ENCODE results near the gene ARG1.

ARG1 gene

DNA sequence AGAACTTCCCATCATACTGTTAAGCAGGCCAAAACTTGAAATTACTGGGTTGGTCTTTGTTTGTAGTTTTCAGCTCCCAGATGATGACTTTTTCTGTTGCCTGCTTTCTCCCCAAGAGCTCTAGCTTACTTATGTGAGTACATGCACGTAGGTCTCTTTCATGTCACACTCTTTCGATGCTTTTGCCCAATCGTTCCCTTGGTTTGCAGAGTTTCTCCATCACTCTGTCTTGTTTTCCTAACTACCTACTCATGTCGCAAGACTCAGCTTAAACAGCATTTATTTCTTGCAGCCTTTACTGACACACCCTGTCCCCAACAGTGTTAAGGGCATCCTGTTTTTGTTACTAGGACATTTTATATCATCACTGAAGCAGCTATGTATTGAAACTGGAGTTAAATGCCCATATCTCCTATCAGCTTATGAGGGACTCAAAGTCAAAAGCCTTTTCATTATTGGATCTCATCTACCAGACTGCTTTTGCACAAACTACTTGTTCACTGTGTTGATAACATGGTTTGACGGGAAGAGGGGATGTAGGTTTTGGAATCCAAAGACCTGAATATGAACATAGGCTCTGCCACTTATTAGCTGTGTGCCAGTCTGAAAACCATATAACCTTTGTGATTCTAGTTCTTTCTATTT is 2.9 kb downstream of the ARG1 start:
- Histone ChIP-seq H3K9me3 (replicated peaks in 1 of 2; ENCODE audit: control insufficient read depth in 2 of 2, insufficient read depth in 1 of 2, low read depth in 1 of 2, low read length in 2 of 2) (no peaks in the 10 kb centered on the region), H4K91ac (ENCODE audit: low read depth, low read length, poor library complexity) (no peak overlapping the region), H3K4me2 (ENCODE audit: insufficient read depth, low read length, poor library complexity, severe bottlenecking) (no peak overlapping the region), H3K18ac (ENCODE audit: low read length) (no peak overlapping the region), H3K4ac (ENCODE audit: low read length) (no peak overlapping the region), H2AFZ (ENCODE audit: low read length) (no peak overlapping the region), H2BK15ac (ENCODE audit: low read length) (no peak overlapping the region), H2AK5ac (ENCODE audit: low read depth, low read length) (no peak overlapping the region), H2BK5ac (ENCODE audit: low read length) (no peak overlapping the region), H3K27me3 (ENCODE audit: control insufficient read depth in 3 of 3, insufficient read depth in 3 of 3, low read depth in 1 of 3, low read length in 3 of 3) (no peaks in the 10 kb centered on the region), H3K36me3 (replicated peaks in 1 of 2; ENCODE audit: control insufficient read depth in 2 of 2, insufficient read depth in 2 of 2, low read length in 2 of 2) (peaks cover 0 to 20% of the 10 kb centered on the region in 2 donors), H4K8ac (ENCODE audit: low read depth, low read length) (no peak overlapping the region), H3K9ac (ENCODE audit: low read depth, low read length, poor library complexity) (no peak overlapping the region), H3K27ac (replicated peaks; ENCODE audit: low read length) (no peak overlapping the region), H2BK120ac (ENCODE audit: low read depth, low read length) (no peak overlapping the region), H3K4me1 (ENCODE audit: control insufficient read depth in 2 of 2, insufficient read depth in 1 of 2, low read depth in 1 of 2, low read length in 2 of 2) (no peaks in the 10 kb centered on the region), H3K14ac (ENCODE audit: low read length) (no peak overlapping the region), H3K23ac (ENCODE audit: low read depth, low read length, poor library complexity) (no peak overlapping the region), H3K79me1 (ENCODE audit: low read depth, low read length) (no peaks in the 10 kb centered on the region), H2BK12ac (ENCODE audit: low read length) (no peak overlapping the region), H3K4me3 (ENCODE audit: low read length in 2 of 2) (no peak overlapping the region)
- WGBS, 2 donors (ENCODE audit: extremely low coverage in 2 of 2, insufficient read length in 2 of 2, insufficient replicate concordance in 1 of 2), result no CpG with 5 or more reads among the region's 5 CpGs
- DNase-seq (ENCODE audit: low spot score), result no peak

DNA sequence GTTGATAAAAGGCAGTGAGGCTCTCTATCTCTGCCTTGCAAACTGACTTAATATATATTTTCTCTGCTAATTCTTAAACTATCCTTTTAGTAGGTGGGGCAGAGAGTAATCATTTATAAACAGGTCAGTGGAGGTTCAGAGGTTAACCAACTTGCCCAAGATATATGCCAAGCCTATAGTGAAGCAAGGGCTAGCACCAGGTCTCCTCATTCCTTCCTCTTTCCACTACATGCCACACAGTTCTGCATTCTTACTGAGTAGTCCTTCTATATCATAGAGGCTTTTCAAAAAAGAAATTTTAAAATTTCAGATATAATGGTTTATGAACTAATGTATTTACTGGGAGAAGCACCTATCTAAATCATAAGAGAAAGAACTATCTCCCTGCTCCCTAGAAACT is 8.5 kb downstream of the ARG1 start:
- no peak overlapping the region for H3K4me2 ChIP-seq (ENCODE audit: insufficient read depth, low read length, poor library complexity, severe bottlenecking)
- no peak overlapping the region for H2AFZ ChIP-seq (ENCODE audit: low read length)
- no peak overlapping the region for H4K91ac ChIP-seq (ENCODE audit: low read depth, low read length, poor library complexity)
- H3K9ac ChIP-seq (ENCODE audit: low read depth, low read length, poor library complexity), result no peak overlapping the region
- no peak overlapping the region for H2BK5ac ChIP-seq (ENCODE audit: low read length)
- H3K9me3 ChIP-seq (replicated peaks in 1 of 2; ENCODE audit: control insufficient read depth in 2 of 2, insufficient read depth in 1 of 2, low read depth in 1 of 2, low read length in 2 of 2), result no peaks in the 10 kb centered on the region
- no peaks in the 10 kb centered on the region for H3K79me1 ChIP-seq (ENCODE audit: low read depth, low read length)
- no peak overlapping the region for H2BK15ac ChIP-seq (ENCODE audit: low read length)
- H2BK120ac ChIP-seq (ENCODE audit: low read depth, low read length), result no peak overlapping the region
- peaks cover 5 to 76% of the 10 kb centered on the region in 2 donors for H3K36me3 ChIP-seq (replicated peaks in 1 of 2; ENCODE audit: control insufficient read depth in 2 of 2, insufficient read depth in 2 of 2, low read length in 2 of 2)
- H4K8ac ChIP-seq (ENCODE audit: low read depth, low read length), result no peak overlapping the region
- no peak overlapping the region for H3K4me3 ChIP-seq (ENCODE audit: low read length in 2 of 2)
- H2BK12ac ChIP-seq (ENCODE audit: low read length), result no peak overlapping the region
- no peaks in the 10 kb centered on the region for H3K4me1 ChIP-seq (ENCODE audit: control insufficient read depth in 2 of 2, insufficient read depth in 1 of 2, low read depth in 1 of 2, low read length in 2 of 2)
- H3K23ac ChIP-seq (ENCODE audit: low read depth, low read length, poor library complexity), result no peak overlapping the region
- H2AK5ac ChIP-seq (ENCODE audit: low read depth, low read length), result no peak overlapping the region
- no peak overlapping the region for H3K14ac ChIP-seq (ENCODE audit: low read length)
- H3K27me3 ChIP-seq (ENCODE audit: control insufficient read depth in 3 of 3, insufficient read depth in 3 of 3, low read depth in 1 of 3, low read length in 3 of 3), result no peaks in the 10 kb centered on the region
- no peak overlapping the region for H3K18ac ChIP-seq (ENCODE audit: low read length)
- no peak for DNase-seq (ENCODE audit: low spot score)
- H3K4ac ChIP-seq (ENCODE audit: low read length), result no peak overlapping the region
- no peak overlapping the region for H3K27ac ChIP-seq (replicated peaks; ENCODE audit: low read length)

DNA sequence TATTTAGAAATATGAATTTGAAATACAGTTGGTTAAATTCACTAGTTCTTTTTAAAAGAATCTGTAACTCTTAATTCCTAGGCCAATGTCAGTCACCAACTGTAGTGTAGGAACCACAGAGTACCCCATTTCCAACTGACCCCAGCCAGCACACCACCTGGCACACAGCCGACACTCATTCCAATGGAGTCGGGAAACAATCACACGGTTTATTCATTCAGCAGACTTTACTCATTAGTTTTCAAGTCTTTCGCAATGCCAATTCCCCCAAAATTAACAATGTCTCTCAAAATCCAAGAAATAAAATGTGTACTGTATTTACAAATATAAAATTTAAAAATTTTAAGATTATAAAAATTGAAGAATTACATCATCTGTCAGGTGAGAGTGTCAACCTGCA is 13.5 kb downstream of the ARG1 start:
- Histone ChIP-seq H2BK15ac (ENCODE audit: low read length) (no peak overlapping the region), H3K79me1 (ENCODE audit: low read depth, low read length) (no peaks in the 10 kb centered on the region), H3K27me3 (ENCODE audit: control insufficient read depth in 3 of 3, insufficient read depth in 3 of 3, low read depth in 1 of 3, low read length in 3 of 3) (no peaks in the 10 kb centered on the region), H2BK120ac (ENCODE audit: low read depth, low read length) (no peak overlapping the region), H3K4me2 (ENCODE audit: insufficient read depth, low read length, poor library complexity, severe bottlenecking) (no peak overlapping the region), H3K9me3 (replicated peaks in 1 of 2; ENCODE audit: control insufficient read depth in 2 of 2, insufficient read depth in 1 of 2, low read depth in 1 of 2, low read length in 2 of 2) (no peaks in the 10 kb centered on the region), H3K4ac (ENCODE audit: low read length) (no peak overlapping the region), H3K27ac (replicated peaks; ENCODE audit: low read length) (no peak overlapping the region), H2AFZ (ENCODE audit: low read length) (no peak overlapping the region), H3K4me1 (ENCODE audit: control insufficient read depth in 2 of 2, insufficient read depth in 1 of 2, low read depth in 1 of 2, low read length in 2 of 2) (no peaks in the 10 kb centered on the region), H2AK5ac (ENCODE audit: low read depth, low read length) (no peak overlapping the region), H4K91ac (ENCODE audit: low read depth, low read length, poor library complexity) (no peak overlapping the region), H4K8ac (ENCODE audit: low read depth, low read length) (no peak overlapping the region), H3K9ac (ENCODE audit: low read depth, low read length, poor library complexity) (no peak overlapping the region), H3K18ac (ENCODE audit: low read length) (no peak overlapping the region), H3K14ac (ENCODE audit: low read length) (no peak overlapping the region), H3K4me3 (ENCODE audit: low read length in 2 of 2) (no peak overlapping the region), H3K36me3 (replicated peaks in 1 of 2; ENCODE audit: control insufficient read depth in 2 of 2, insufficient read depth in 2 of 2, low read length in 2 of 2) (peaks cover 7 to 100% of the 10 kb centered on the region in 2 donors), H2BK5ac (ENCODE audit: low read length) (no peak overlapping the region), H2BK12ac (ENCODE audit: low read length) (no peak overlapping the region), H3K23ac (ENCODE audit: low read depth, low read length, poor library complexity) (no peak overlapping the region)
- no CpG with 5 or more reads among the region's 4 CpGs for WGBS, 2 donors (ENCODE audit: extremely low coverage in 2 of 2, insufficient read length in 2 of 2, insufficient replicate concordance in 1 of 2)
- no peak for DNase-seq (ENCODE audit: low spot score)

DNA sequence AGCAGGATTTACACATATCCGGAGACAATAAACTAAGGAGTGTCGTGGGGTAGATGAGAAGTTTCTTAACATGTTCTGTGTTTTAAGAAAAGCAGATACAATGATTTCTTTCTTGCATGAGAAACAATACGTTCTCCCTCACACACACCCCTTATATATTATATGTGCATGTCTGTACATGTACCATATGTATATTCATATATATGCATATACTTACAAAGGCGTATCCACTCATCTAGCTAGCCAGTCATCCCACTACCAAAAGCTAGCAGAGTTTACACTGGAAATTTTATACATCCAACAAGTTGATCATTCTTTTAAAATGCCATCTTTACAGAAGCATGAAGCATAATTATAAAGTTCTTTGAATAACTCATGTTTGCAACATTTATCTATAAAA is 14.9 kb downstream of the ARG1 start:
- DNase-seq (ENCODE audit: low spot score), result no peak
- Histone ChIP-seq H3K9ac (ENCODE audit: low read depth, low read length, poor library complexity) (no peak overlapping the region), H3K14ac (ENCODE audit: low read length) (no peak overlapping the region), H3K4me1 (ENCODE audit: control insufficient read depth in 2 of 2, insufficient read depth in 1 of 2, low read depth in 1 of 2, low read length in 2 of 2) (no peaks in the 10 kb centered on the region), H4K91ac (ENCODE audit: low read depth, low read length, poor library complexity) (no peak overlapping the region), H3K36me3 (replicated peaks in 1 of 2; ENCODE audit: control insufficient read depth in 2 of 2, insufficient read depth in 2 of 2, low read length in 2 of 2) (peaks cover 11 to 100% of the 10 kb centered on the region in 2 donors), H3K9me3 (replicated peaks in 1 of 2; ENCODE audit: control insufficient read depth in 2 of 2, insufficient read depth in 1 of 2, low read depth in 1 of 2, low read length in 2 of 2) (no peaks in the 10 kb centered on the region), H2AK5ac (ENCODE audit: low read depth, low read length) (no peak overlapping the region), H2BK15ac (ENCODE audit: low read length) (no peak overlapping the region), H4K8ac (ENCODE audit: low read depth, low read length) (no peak overlapping the region), H3K4me2 (ENCODE audit: insufficient read depth, low read length, poor library complexity, severe bottlenecking) (no peak overlapping the region), H3K27me3 (ENCODE audit: control insufficient read depth in 3 of 3, insufficient read depth in 3 of 3, low read depth in 1 of 3, low read length in 3 of 3) (no peaks in the 10 kb centered on the region), H2BK120ac (ENCODE audit: low read depth, low read length) (no peak overlapping the region), H2BK5ac (ENCODE audit: low read length) (no peak overlapping the region), H2AFZ (ENCODE audit: low read length) (no peak overlapping the region), H3K4ac (ENCODE audit: low read length) (no peak overlapping the region), H3K27ac (replicated peaks; ENCODE audit: low read length) (no peak overlapping the region), H3K79me1 (ENCODE audit: low read depth, low read length) (no peaks in the 10 kb centered on the region), H3K18ac (ENCODE audit: low read length) (no peak overlapping the region), H3K4me3 (ENCODE audit: low read length in 2 of 2) (no peak overlapping the region), H3K23ac (ENCODE audit: low read depth, low read length, poor library complexity) (no peak overlapping the region), H2BK12ac (ENCODE audit: low read length) (no peak overlapping the region)
- WGBS, 2 donors (ENCODE audit: extremely low coverage in 2 of 2, insufficient read length in 2 of 2, insufficient replicate concordance in 1 of 2), result no CpG with 5 or more reads among the region's 4 CpGs
